ENCODE data around the gene ANKRD65.

DNA sequence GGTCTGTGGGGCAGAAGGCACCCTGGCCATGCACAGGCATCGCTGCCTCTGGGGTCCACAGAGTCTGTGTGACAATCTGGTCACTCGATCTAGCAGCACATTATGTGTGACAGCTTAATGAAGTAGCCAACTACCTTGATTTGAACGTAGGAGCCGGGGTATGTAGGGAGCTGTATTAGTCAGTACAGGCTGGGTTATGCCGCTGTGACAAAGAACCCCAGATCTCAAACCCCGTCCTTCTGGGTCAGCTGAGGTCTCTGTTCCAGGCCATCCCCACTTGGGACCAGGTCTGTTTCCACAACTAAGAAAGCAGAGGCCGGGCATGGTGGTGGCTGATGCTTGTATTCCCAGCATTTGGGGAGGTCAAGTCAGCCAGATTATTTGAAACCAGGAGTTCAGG is 42.2 kb upstream of the ANKRD65 start:
- TF ChIP-seq, protein P1, sequence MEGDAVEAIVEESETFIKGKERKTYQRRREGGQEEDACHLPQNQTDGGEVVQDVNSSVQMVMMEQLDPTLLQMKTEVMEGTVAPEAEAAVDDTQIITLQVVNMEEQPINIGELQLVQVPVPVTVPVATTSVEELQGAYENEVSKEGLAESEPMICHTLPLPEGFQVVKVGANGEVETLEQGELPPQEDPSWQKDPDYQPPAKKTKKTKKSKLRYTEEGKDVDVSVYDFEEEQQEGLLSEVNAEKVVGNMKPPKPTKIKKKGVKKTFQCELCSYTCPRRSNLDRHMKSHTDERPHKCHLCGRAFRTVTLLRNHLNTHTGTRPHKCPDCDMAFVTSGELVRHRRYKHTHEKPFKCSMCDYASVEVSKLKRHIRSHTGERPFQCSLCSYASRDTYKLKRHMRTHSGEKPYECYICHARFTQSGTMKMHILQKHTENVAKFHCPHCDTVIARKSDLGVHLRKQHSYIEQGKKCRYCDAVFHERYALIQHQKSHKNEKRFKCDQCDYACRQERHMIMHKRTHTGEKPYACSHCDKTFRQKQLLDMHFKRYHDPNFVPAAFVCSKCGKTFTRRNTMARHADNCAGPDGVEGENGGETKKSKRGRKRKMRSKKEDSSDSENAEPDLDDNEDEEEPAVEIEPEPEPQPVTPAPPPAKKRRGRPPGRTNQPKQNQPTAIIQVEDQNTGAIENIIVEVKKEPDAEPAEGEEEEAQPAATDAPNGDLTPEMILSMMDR (conservative IDR thresholded peaks at IDR 0.05): no peak
- no peak for TF ChIP-seq ZFX (IDR thresholded peaks at IDR 0.05)
